ENCODE results near the gene LSR. TPM values are rescaled to one million over a fixed set of nuclear protein-coding genes. Genes with fewer than 3 reads are reported as not detected.

Gene LSR
- total RNA-seq, 2 donors from 2014 or later: 252 TPM

GRCh38 chr19:35313587-35313986 is 64.8 kb downstream of the LSR start:
- no peak for TF ChIP-seq CTCF (IDR thresholded peaks at IDR 0.05)
- H3K27me3 ChIP-seq: no peaks in the 10 kb centered on the region
- H3K36me3 ChIP-seq: no peaks in the 10 kb centered on the region
- intact Hi-C loops (cut with DNase I): no loop called here
- no peaks in the 10 kb centered on the region for H3K4me1 ChIP-seq
- no peak for DNase-seq
- no peak overlapping the region for H3K4me3 ChIP-seq
- H3K9me3 ChIP-seq: no peaks in the 10 kb centered on the region
- H3K9ac ChIP-seq (ENCODE audit: low read depth in 2 of 2, low read length in 2 of 2): no peak overlapping the region
- H3K27ac ChIP-seq: no peak overlapping the region

GRCh38 chr19:35314031-35314430 is 65.2 kb downstream of the LSR start:
- intact Hi-C loops (cut with DNase I): no loop called here
- Histone ChIP-seq H3K9me3 (no peaks in the 10 kb centered on the region), H3K9ac (ENCODE audit: low read depth in 2 of 2, low read length in 2 of 2) (no peak overlapping the region), H3K4me1 (no peaks in the 10 kb centered on the region), H3K4me3 (no peak overlapping the region), H3K27ac (no peak overlapping the region), H3K36me3 (no peaks in the 10 kb centered on the region), H3K27me3 (no peaks in the 10 kb centered on the region)
- TF ChIP-seq CTCF (IDR thresholded peaks at IDR 0.05): no peak
- DNase-seq: no peak

- Histone ChIP-seq H3K27me3 (no peaks in the 10 kb centered on the region), H3K9ac (ENCODE audit: low read depth in 2 of 2, low read length in 2 of 2) (no peak overlapping the region), H3K4me1 (no peaks in the 10 kb centered on the region), H3K4me3 (no peak overlapping the region), H3K9me3 (no peaks in the 10 kb centered on the region), H3K27ac (no peak overlapping the region), H3K36me3 (no peaks in the 10 kb centered on the region)
- intact Hi-C loops (cut with DNase I): no loop called here
- TF ChIP-seq CTCF (IDR thresholded peaks at IDR 0.05): no peak
- DNase-seq: no peak
These were observed 66.2 kb downstream of the LSR start for GRCh38 chr19:35314858-35315470.

- no peak overlapping the region for H3K27ac ChIP-seq
- DNase-seq: no peak
- TF ChIP-seq CTCF (IDR thresholded peaks at IDR 0.05): no peak
- H3K9ac ChIP-seq (ENCODE audit: low read depth in 2 of 2, low read length in 2 of 2): no peak overlapping the region
- no peaks in the 10 kb centered on the region for H3K36me3 ChIP-seq
- no peaks in the 10 kb centered on the region for H3K27me3 ChIP-seq
- no peak overlapping the region for H3K4me3 ChIP-seq
- intact Hi-C loops (cut with DNase I): no loop called here
- H3K4me1 ChIP-seq: no peaks in the 10 kb centered on the region
- no peaks in the 10 kb centered on the region for H3K9me3 ChIP-seq
These were observed 67.1 kb downstream of the LSR start for GRCh38 chr19:35315883-35316282.

- Histone ChIP-seq H3K4me3 (no peak overlapping the region), H3K9me3 (no peaks in the 10 kb centered on the region), H3K27me3 (no peaks in the 10 kb centered on the region), H3K9ac (ENCODE audit: low read depth in 2 of 2, low read length in 2 of 2) (no peak overlapping the region), H3K36me3 (no peaks in the 10 kb centered on the region), H3K4me1 (no peaks in the 10 kb centered on the region), H3K27ac (no peak overlapping the region)
- no peak for DNase-seq
- intact Hi-C loops (cut with DNase I): no loop called here
- TF ChIP-seq CTCF (IDR thresholded peaks at IDR 0.05): no peak
These were observed 67.8 kb downstream of the LSR start for GRCh38 chr19:35316560-35316959.

Other genes starting within 250 kb of the LSR start
- 10 to 100 TPM; 26.3 to 31.0 TPM for gene GRAMD1A, start 248.7 kb upstream of the LSR start, total RNA-seq
- gene SCN1B, start 218.5 kb upstream of the LSR start, total RNA-seq: 1 to 10 TPM; 1.8 to 2.1 TPM
- gene HPN, start 207.3 kb upstream of the LSR start, total RNA-seq: 1 to 10 TPM in 1 of 2 donors, under 1 TPM in 1; 0.27 to 1.0 TPM
- gene FXYD3, start 133.2 kb upstream of the LSR start, total RNA-seq: 1,000 to 10,000 TPM; 1,386 to 2,836 TPM
- 10 to 100 TPM in 1 of 2 donors, 1 to 10 TPM in 1; 5.8 to 10.2 TPM for gene LGI4, start 113.9 kb upstream of the LSR start, total RNA-seq
- 10 to 100 TPM in 1 of 2 donors, 1 to 10 TPM in 1; 8.8 to 15.1 TPM for gene FXYD1, start 110.2 kb upstream of the LSR start, total RNA-seq
- gene FXYD7, start 105.7 kb upstream of the LSR start, total RNA-seq: under 1 TPM; 0.47 to 0.61 TPM
- 10 to 100 TPM; 20.3 to 23.6 TPM for gene FXYD5, start 94.3 kb upstream of the LSR start, total RNA-seq
- gene FAM187B, start 20.3 kb upstream of the LSR start, total RNA-seq: not detected
- gene USF2, start 20.0 kb downstream of the LSR start, total RNA-seq: 100 to 1,000 TPM in 1 of 2 donors, 10 to 100 TPM in 1; 86.5 to 108 TPM
- not detected for gene HAMP, start 33.5 kb downstream of the LSR start, total RNA-seq
- not detected for gene MAG, start 43.2 kb downstream of the LSR start, total RNA-seq
- 1 to 10 TPM; 1.6 to 3.0 TPM for gene CD22, start 80.2 kb downstream of the LSR start, total RNA-seq
- gene FFAR1, start 98.9 kb downstream of the LSR start, total RNA-seq: not detected
- gene FFAR3, start 109.5 kb downstream of the LSR start, total RNA-seq: under 1 TPM in 1 of 2 donors, not detected in 1; 0.27 TPM
- gene GPR42, start 122.1 kb downstream of the LSR start, total RNA-seq: not detected
- gene FFAR2, start 199.3 kb downstream of the LSR start, total RNA-seq: under 1 TPM; 0.22 to 0.82 TPM
- not detected for gene KRTDAP, start 241.5 kb downstream of the LSR start, total RNA-seq

Data from colonic mucosa (tissue), 4 donors.